ENCODE results near the gene SPPL3.

DNA sequence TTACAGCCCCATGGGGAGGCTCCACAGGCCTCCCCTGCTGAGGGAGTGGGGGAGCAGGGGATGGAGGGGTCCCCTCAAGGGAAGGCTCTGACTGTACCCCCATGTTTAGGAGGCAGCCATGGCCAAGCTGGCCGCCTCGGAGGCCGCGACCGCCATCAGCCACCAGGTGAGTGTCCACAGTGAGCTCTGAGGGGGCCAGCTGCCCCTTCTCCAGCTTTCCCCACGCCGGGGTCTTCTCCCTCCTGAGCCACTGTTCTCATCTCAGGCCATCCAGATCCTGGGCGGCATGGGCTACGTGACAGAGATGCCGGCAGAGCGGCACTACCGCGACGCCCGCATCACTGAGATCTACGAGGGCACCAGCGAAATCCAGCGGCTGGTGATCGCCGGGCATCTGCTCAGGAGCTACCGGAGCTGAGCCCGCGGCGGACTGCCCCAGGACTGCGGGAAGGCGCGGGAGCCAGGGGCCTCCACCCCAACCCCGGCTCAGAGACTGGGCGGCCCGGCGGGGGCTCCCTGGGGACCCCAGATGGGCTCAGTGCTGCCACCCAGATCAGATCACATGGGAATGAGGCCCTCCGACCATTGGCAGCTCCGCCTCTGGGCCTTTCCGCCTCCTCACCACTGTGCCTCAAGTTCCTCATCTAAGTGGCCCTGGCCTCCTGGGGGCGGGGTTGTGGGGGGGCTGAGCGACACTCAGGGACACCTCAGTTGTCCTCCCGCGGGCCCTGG is 165.0 kb downstream of the SPPL3 start:
- TF ChIP-seq POLR2AphosphoS5 (IDR thresholded peaks at IDR 0.05; ENCODE audit: borderline replicate concordance, low read depth, low read length) (no peak), EZH2 (IDR thresholded peaks at IDR 0.05) (no peak)

All from SK-N-MC (cell line).